ENCODE results near the gene LRMDA. TPM values are rescaled to one million over a fixed set of nuclear protein-coding genes. Genes with fewer than 3 reads are reported as not detected.
"Not testable (repeated sequence)": the region's sequence is repeated elsewhere in the genome, so short reads cannot be mapped to it uniquely, and the experiment has no call there.

LRMDA gene
- total RNA-seq, 1 experiment from 2014 or later: 0.10 TPM

DNA sequence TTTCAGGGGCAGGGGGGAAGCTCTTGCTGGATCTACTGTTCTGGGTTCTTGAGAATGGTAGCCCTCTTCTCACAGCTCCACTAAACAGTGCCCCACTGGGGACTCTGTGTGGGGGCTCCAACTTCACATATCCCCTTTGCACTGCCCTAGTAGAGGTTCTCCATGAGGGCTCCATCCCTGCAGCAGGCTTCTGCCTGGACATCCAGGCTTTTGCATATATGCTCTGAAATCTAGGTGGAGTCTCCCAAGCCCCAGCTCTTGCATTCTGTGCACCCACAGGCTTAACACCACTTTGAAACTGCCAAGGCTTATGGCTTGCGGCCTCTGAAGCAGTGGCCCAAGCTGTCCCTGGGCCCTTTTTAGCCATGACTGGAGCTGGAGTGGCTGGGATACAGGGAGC lies 150.7 kb downstream of the LRMDA start:
- no peak for DNase-seq (ENCODE audit: low spot score)

DNA sequence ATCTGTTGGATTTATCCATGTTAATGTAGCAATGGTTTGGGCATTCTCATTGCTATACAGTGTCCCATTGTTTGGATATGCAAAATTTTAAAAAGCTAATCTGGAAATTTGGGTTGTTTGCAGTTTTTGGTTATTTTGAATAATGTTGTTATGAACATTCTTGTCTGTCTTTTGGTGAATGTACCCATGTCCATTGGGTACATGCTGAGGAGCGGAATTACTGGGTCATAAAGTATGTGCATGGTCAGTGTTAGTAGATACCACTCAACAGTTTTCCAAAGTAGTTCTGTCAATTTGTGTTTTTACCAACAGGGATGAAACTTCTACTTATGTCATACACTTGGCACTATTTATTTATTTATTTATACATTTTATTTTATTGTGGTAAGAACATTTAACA lies 153.9 kb downstream of the LRMDA start:
- DNase-seq (ENCODE audit: low spot score): no peak

DNA sequence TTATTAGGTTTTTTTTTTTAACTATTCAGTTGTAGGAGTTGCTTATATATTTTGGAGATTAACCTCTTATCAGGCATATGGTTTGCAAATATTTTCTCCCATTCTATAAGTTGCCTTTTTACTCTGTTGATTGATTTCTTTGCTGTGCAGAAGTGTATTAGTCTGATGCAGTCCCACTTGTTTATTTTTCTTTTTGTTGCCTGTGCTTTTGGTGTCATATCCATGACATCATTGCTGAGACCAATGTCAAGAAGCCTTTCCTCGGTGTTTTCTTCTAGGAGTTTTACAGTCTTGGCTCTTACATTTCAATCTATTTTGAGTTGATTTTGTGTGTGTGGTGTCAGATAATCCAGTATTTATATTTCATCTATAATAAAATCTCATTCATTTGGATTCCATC lies 155.4 kb downstream of the LRMDA start:
- DNase-seq (ENCODE audit: low spot score): no peak

DNA sequence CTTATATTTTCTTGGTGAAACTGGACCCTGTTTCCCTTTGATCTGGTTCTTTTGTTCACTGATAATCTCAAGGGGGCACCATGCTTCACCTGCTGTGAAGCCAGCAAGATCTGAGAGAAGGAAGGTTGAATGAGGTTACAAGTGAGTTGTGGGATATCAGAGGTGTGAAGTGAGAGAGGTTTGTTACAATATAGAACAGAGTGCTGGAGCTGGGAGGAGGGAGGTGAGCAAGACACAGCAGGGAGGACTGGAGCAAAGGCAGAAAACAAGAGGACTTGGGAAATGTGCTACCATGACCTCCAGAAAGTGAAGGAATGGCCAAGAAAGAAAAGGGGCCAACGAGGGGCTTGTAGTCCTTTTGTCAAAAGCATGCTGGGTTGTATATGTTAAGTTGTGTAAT lies 156.6 kb downstream of the LRMDA start:
- DNase-seq (ENCODE audit: low spot score): no peak

DNA sequence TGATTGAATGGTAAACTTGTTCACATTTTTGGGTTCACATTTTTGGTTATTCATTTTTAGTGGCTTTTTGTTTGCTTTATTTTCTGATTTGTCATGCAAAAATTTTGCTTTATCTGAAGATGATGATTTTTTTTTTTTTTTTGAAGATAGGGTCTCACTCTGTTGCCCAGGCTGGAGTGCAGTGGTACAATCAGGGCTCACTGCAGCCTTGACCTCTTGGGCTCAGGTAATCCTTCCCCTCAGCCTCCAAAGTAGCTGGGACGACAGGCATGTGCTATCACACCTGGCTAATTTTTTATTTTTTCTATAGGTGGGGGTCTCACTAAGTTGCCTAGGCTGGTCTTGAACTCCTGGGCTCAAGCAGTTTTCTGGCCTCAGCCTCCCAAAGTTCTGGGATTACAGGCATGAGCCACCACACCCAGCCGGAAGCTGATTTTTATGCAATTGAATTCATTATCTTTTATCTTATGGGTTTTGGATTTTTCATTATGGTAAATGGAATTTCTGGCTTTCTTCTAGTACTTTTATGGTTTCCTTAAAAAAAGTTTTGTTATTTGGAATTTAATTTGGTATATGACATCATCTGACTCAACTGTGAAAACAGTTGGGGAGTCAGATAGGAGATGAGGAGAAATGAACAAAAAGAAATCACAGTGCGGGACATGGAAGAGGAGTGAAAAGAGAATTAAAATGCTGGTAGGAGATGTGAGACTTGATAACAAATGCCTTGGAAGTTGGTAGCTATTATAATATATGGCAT lies 158.7 kb downstream of the LRMDA start:
- no peak for DNase-seq (ENCODE audit: low spot score)

DNA sequence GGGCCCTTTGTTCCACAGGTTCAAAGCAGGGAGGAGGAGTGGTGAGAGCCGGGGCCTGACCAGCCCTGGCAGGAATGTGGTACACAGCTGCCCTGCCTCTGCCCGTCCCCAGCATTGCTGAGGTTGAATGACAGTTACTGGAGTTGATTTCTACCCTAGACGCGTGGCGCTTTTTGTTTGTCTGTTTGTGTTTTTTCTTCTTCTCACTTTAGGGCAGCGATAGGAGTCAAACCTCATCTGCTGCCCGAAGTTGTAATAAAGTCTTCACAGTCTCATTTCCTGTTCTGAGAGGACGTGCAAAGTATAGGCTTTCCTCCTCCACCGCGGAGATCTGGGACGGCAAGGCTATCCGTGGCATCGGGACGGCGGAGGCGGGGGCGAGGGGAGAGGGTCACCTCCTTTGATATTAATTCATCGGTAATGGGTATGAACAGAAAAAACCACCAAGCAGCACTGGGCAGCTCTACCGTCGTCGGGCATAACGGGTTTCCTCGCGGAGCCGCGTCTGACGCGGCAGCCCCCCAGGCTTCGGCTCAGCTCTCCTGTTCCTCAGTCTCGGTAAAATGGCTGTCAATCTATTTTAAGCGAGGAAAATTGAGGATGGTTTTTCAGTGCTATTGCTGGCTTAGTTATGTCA lies 160.8 kb downstream of the LRMDA start:
- DNase-seq (ENCODE audit: low spot score): no peak

DNA sequence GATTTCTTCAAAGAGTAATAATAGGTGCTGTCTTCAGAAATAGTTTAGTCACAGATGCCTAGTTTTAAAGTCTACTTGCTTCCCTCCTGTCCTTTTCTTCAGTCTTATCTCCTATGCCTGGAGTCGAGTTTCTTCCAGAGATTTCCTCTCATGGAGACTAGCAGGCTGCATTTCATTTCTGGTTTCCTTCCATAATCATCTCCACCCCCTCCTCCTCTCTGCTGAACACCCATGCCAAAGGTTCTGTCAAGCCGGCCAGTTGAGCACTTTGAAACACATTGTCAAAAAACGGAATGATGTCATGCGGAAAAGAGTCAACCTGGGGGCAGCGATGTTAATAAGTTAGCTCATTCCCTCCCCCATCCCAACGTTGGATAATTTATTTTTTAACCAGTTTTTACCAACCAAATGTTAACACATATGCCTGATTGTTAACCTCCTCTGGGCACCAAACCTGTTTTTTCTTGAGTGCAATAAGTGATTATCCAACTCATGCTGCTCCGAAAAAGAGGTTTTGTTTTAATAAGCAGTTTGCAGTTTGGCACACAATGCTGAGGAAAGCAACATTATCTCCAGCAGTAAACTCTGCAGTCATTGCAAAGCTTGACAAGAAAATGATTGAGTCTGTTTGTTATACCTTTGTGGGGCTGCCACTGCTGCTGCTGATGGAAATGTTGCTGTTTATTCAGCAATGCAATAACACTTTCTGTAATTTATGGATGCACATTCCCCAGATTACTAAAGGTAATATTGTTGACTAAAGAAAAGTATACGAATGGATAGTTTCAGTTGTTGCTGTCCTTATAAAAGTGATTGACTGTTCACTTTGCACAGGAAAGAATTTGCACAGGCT lies 161.6 kb downstream of the LRMDA start:
- DNase-seq (ENCODE audit: low spot score): no peak

DNA sequence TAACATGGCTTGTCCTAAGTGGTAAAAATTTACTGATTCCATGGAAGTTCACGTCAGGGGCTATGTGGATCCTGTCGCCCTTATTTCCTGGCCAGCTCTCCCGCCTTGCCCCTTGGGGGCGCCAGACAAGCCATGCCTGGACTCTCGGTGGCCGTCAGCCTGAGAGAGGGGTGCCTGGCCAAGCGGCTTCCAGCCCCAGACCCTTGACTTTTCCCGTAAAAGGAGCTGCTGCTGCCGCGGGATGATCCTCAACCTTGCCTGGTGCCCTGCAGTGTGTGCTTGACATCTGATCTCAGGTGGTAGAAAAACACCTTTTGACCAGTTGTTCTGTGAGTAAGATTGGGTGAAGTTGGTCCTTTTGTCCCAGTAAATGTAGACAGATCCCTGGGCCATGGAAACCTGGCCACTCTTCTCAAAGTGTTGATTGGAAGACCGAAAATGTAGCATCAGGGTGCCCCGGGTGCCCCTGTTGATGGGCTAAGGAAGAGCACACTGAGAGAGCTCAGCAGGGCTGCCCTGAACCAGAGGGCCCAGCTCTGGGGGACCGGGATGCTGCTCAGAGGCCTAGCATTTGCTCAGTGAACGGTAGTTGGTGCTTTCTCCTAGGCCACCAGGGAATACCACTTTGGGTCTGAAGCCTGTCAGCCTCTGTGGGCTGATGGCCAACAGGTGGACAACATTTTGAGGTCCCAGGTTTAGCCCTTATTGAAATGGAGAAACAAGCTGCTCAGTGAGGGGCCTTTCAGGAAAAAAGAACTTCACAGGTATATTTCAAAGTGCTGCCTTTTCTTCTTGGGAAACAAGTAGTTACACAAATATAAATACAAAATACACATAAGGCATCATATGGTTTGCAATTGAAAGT lies 162.5 kb downstream of the LRMDA start:
- no peak for DNase-seq (ENCODE audit: low spot score)

DNA sequence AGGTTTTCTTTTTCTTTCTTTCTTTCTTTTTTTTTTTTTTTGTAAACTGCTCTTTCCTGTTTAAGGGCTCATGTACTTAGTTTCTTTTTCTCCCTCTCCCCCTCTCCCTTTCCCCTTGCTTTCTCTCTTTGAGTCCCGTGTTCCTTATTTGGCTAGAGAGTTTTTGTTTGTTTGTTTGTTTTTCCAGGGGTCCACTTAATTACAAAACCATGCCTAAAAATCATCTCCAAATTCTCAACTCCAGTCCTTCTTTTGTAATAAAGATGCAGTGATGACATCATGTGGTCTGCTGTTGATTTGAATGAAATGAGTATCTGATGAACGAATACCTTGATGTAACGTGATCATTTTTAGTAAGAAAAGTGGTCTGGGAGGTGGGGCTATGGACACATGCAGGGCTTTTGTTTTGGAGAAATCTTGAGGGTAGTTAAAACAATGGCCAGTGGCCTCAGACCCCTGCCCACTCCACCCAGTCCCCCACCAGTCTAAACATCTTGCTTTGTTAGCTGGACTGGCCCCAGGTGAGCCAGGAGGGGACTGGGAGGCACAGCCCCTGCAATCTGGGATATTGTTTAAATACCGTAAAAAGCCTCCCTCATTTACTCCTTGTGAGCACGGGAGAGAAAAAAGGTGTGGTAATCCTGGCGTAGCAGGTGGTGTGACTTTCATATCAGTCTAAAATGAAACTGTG lies 165.7 kb downstream of the LRMDA start:
- DNase-seq (ENCODE audit: low spot score): no peak

DNA sequence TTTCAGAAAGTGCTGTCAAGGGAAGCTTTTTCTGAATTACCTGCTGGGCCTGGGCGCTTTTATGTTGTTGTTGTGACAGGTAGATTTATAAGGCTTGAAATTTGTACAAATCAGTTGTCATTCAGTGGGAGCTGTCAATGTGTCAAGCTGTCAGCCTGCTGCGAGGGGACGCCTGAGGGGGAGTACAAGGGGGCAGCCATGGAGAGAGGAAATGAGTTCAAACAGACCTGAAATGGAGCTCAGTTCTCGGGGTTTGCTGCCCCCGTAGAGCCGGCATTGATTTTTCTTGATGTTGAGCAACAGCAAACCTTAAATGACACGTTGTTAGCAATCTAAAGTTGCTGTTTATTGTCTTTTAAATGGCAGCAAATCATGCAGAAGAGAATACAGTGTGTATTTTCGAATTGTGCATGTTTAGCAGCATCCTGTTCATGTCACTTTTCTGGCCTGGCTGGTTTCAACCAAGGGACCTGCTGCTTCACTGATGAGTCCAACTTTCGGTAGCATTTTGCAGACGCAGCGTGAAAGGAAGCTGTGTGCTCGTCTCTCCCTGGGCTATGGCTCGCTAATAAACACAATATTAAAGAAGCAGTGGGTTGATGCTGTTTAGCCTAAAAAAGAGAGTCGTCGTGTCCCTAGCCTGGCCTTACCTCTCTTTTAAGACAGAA lies 166.5 kb downstream of the LRMDA start:
- no peak for DNase-seq (ENCODE audit: low spot score)

DNA sequence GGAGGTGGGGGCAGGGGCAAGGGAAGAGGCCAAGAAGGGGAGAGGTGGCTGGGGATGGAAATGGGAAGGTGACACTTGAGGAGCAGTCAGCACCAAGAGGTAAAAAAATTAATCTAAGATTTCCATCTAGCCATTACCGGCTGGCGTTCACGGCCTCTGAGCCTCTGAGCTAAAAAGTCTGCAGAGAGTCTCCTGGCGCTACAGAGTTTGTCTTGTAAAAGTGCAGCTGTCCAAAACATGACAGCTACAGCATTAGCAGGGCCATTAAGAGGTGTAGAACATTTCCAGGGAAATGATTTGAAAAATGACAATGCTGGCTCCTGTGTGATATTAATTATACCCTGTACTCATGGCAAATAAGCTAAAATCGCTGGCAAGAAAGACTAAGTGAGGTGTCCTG lies 167.6 kb downstream of the LRMDA start:
- no peak for DNase-seq (ENCODE audit: low spot score)

DNA sequence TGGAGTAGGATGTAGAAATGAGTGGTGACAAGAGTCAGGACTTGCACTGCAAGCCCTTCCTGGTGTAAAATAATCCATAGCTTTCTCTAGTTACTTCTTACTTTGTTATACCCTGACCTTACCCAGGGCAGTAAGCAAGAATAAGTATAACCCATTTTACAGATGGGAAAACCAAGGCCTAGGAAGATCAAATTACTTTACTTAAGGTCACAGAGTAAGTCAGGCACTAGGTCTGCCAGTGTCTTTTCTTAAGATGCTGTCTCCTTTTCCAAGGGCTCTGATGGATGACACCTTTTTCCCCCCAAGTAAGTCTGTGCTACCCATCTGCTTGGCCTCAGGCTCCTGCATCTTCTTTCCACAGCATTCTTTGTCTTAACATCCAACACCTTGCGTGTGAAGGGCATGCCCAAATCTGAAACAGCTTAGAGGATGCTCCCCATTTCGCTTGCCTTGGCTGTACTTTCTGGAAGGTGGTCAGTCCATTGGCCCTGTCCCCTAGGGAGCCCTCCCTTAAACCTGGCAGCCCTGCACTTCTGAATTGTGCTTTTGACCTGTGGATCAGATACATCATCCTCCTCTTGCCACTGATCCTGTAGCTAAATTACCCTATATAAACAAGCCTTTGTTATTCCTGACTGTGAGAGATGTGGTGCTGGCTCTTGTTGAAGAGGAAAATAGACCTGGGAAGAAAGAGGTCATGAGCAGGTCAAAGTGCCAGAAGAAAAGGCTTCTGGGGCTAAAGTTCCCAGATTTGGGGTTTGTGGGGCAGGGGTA lies 168.6 kb downstream of the LRMDA start:
- no peak for DNase-seq (ENCODE audit: low spot score)

DNA sequence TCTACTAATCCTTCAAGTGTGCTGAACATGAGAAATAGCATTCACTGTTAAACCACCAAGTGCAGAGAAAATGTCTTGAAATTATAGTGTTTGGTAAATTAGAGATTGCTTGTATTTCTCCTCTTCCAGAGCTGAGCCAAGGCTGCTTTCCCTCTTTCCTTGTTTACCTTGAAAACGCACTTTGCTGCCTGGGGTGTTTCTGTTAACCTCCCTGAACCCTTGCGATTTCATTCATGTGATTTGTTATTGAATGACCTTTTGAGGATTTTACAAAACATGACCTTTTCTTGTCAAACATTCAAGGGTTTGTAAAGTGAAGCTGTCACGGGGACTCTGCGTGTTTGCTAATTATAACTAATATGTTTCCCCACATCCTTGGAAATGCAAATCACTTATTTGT lies 169.4 kb downstream of the LRMDA start:
- DNase-seq (ENCODE audit: low spot score): no peak

DNA sequence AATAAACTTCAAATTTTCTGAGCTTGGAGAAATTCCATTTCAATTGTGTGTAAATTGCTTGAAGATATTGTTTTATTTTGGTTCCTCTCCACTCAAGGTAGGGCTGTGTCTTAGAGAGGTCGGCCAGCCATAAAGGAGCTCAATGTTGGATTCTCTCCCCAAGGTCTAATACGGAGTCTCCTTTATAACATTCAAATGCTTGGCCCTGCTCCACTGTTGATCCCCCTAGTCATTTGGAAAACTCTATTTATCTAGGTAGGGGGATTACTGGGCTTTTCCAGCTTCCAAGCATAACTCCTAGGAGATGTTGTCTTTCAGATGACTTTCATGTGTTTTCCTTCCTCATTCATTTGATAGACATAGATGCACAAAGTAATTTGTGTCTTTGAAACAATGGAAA lies 170.9 kb downstream of the LRMDA start:
- no peak for DNase-seq (ENCODE audit: low spot score)

DNA sequence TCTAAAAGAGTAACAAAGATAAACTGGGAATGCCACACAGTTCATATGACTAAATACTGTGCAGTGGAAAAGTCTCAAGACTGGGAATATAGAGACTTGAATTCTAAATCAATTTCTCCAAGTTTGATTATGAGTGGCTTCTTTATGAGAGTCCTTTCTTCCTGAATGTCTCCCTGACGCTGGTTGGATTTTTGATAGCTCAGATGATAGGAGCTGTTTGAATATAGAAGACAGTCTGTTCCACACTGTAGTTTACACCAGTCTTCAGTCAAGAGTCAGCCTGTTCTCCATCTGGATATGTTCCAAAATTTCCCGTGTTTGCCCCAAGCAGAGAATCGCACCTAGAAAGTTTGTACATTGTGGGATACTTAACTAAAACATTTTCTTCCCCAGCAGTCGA lies 173.7 kb downstream of the LRMDA start:
- DNase-seq (ENCODE audit: low spot score): no peak

DNA sequence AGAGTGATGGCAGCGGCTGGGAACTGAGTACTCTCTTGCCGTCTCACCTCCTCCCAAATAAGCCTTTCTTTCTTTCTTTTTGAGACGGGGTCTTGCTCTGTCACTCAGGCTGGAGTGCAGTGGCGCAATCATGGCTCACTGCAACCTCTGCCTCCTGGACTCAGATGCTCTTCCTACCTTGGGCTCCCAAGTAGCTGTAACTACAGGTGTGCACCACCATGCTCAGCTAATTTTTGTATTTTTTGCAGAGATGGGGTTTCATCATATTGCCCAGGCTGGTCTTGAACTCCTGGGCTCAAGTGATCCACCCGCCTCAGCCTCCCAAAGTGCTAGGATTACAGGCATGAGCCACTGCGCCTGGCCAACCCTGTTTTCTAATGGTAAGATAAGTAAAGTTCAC lies 174.4 kb downstream of the LRMDA start:
- not testable (repeated sequence) for DNase-seq (ENCODE audit: low spot score)

DNA sequence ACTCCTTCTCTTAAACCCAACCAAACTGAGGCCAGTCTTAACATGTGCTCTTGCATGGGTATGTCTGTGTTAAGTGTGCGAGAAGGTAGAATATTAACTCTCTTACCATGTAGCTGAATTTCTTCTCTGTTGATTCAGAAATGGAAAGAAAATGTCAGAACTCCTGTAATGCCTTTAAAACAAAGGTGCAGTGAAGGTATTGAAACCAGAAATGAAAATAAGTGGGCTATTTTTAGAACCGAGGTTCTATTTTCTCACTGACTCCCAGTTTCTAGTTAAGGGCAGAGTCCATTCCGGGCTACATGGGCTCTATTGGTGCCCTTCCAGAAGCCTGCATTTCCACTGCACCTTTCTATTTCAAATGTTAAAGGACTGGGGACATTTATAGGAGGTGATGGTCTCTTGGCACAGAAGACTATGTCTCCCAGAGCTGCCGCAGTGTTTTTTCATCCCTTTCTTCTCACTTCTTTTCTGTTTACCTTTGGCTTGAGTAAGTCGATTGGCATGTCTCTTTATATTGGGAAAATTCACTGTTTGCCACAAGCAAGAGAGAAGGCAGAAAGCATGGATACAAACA lies 174.9 kb downstream of the LRMDA start:
- DNase-seq (ENCODE audit: low spot score): no peak

DNA sequence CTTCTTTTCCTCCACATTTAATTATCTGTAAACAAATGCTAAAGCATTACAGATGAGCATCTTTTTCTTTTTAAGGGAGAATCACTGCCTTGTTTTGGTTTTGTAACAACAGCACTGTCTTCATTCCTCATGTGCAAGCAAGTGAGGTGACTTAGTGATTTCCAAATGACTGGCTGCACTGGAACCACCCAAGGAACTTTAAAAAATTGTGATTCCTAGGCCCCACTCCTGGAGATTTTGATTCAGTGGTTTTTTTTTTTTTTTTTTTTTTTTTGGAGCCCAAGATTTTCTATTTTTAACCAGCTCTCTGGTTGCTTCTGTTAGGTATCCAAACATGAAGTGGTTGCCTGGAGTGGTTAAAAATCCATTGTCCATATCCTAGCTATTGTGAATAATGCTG lies 176.2 kb downstream of the LRMDA start:
- DNase-seq (ENCODE audit: low spot score): no peak

DNA sequence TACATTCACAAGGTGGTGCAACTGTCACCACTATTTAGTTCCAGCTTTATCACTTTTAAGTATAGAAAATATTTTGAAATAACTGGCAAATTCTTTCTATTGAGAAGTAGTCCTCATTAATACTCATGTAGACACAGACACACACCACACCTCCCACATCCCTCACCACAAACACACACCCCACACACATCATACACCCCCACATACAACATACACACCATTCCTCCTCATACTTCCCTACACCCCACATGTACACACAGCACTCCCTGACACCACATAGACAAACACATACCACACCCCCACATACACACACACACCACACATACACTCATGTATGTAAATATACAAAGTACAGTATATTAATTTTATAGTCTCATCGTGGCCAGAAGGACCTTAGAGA lies 178.8 kb downstream of the LRMDA start:
- DNase-seq (ENCODE audit: low spot score): no peak
